Fibroblast of mammary gland (primary cell): ENCODE measurements around the gene CCIN.
"Not testable (repeated sequence)": the region's sequence is repeated elsewhere in the genome, so short reads cannot be mapped to it uniquely, and the experiment has no call there.

Experiments
- DNase-seq: peaks from one replicate; pipeline ENCODE4 v3.0.0-alpha.2; 2010; ENCODE audit warnings: low read depth
- H3K4me3 ChIP-seq: 2 replicates; pipeline ENCODE4 v1.5.1; 2011; ENCODE audit warnings: low read depth, mild to moderate bottlenecking, low read length, moderate library complexity; ENCODE audit not compliant: control insufficient read depth
- TF ChIP-seq, protein P1 (sequence below): conservative IDR thresholded peaks from 2 replicates; pipeline ENCODE4 v1.5.1; 2011; ENCODE audit warnings: low read depth, low read length, inconsistent platforms; ENCODE audit not compliant: control insufficient read depth, insufficient read depth

The CCIN gene

DNA sequence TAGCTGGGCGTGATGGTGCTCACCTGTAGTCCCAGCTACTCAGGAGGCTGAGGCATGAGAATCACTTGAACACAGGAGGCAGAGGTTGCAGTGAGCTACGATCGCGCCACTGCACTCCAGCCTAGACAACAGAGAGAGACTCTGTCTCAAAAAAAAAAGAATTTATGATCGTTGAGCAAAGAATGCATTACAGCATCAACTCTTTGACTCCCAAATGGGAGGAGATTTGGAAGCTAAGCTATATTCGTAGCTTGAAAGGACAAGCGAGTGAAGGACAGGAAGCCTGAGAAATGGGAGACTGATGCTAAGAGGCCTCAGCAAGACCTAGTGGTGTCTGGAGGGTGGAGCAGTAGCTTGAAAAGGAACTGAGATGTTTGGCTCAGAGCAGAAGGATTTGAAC, 10.3 kb upstream of the CCIN start:
- TF ChIP-seq, protein P1, sequence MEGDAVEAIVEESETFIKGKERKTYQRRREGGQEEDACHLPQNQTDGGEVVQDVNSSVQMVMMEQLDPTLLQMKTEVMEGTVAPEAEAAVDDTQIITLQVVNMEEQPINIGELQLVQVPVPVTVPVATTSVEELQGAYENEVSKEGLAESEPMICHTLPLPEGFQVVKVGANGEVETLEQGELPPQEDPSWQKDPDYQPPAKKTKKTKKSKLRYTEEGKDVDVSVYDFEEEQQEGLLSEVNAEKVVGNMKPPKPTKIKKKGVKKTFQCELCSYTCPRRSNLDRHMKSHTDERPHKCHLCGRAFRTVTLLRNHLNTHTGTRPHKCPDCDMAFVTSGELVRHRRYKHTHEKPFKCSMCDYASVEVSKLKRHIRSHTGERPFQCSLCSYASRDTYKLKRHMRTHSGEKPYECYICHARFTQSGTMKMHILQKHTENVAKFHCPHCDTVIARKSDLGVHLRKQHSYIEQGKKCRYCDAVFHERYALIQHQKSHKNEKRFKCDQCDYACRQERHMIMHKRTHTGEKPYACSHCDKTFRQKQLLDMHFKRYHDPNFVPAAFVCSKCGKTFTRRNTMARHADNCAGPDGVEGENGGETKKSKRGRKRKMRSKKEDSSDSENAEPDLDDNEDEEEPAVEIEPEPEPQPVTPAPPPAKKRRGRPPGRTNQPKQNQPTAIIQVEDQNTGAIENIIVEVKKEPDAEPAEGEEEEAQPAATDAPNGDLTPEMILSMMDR, result no peak
- DNase-seq, result peak; percentile 41
- no peak overlapping the region for H3K4me3 ChIP-seq

- not testable (repeated sequence) for DNase-seq, H3K4me3 ChIP-seq
Measured at GRCh38 chr9:36159509-36159908, 9.7 kb upstream of the CCIN start.

- H3K4me3 ChIP-seq, result not testable (repeated sequence)
- peak; percentile 43 for DNase-seq
Measured at GRCh38 chr9:36160126-36160525, 9.1 kb upstream of the CCIN start.

- TF ChIP-seq, protein P1, result no peak
- peak; percentile 71 for DNase-seq
- no peak overlapping the region for H3K4me3 ChIP-seq
Measured at GRCh38 chr9:36161187-36161586, 8.0 kb upstream of the CCIN start.

GRCh38 chr9:36162211-36162738, 6.9 kb upstream of the CCIN start:
- TF ChIP-seq, protein P1, result no peak
- H3K4me3 ChIP-seq, result no peak overlapping the region
- no peak for DNase-seq

DNA sequence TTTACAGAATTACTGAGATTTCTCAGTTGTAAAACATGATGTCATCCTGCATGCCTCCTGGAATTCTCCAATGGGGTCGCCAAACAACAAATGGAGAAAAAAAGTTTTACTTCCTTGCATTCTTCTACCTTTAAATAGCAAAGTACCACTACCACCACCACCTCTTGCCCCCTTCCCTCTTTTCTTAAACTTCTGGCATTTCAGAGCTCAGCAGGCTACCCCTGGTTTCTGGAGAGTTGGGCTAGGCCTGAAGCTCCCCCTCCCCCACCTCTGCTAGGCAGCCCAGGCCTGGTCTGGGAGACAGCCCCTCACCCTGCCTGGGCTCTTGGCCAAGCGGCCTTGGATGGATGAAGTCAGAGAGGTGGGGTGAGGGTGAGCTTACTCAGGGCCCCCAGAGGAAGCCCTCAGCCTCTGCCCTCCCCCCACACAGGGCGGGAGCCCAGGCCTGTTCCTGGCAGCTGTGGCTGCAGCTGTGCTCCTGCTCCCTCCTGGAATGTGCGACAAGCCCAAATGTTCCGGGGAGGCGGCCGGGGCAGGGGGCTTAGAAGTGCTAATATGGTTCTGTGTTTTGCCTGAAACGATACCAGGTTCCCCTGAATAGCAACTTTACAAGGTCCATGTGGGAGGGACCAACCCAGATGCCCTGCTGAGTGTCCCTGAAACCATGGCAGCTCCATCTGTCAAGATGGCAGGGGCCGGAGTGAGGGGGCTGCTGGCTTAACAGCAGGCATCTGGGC, 6.0 kb upstream of the CCIN start:
- TF ChIP-seq, protein P1, result no peak
- peak; percentile 84 for DNase-seq
- no peak overlapping the region for H3K4me3 ChIP-seq

- no peak overlapping the region for H3K4me3 ChIP-seq
- DNase-seq, result peak; percentile 81
- TF ChIP-seq, protein P1, result no peak
Measured at GRCh38 chr9:36163786-36164170, 5.4 kb upstream of the CCIN start.

- no peak for DNase-seq
- TF ChIP-seq, protein P1, result no peak
- H3K4me3 ChIP-seq, result no peak overlapping the region
Measured at GRCh38 chr9:36164372-36164771, 4.8 kb upstream of the CCIN start.
